Neural cell (in vitro differentiated cells): Measurements from ENCODE around the gene NDUFS2. TPM values are rescaled to one million over a fixed set of nuclear protein-coding genes. Genes with fewer than 3 reads are reported as not detected.
A peak's percentile ranks its signal among the peaks of the same experiment; 100 is the strongest.

Experiments
- H2AFZ ChIP-seq: fragments of 200-600, 300-800 bp; sonication (generic), shearing (Covaris generic); 2 replicates; pipeline ENCODE4 v1.6.0; 2014; ENCODE audit warnings: low read depth, mild to moderate bottlenecking, antibody characterized with exemption, low read length, moderate library complexity
- H3F3A ChIP-seq: fragments of 200-600 bp; shearing (Covaris generic); 2 replicates; pipeline ENCODE4 v1.6.1; 2016; ENCODE audit warnings: mild to moderate bottlenecking, moderate library complexity, mixed read lengths, antibody characterized with exemption, low read length; ENCODE audit not compliant: insufficient read depth, poor library complexity, severe bottlenecking
- H3K27ac ChIP-seq: fragments of 200-600, 300-800 bp; sonication (generic), shearing (Covaris generic); 2 replicates; pipeline ENCODE4 v1.5.1; 2014; ENCODE audit warnings: mild to moderate bottlenecking, low read length, moderate library complexity
- H3K27me3 ChIP-seq: fragments of 300-800, 200-600 bp; sonication (generic), shearing (Covaris generic); 2 replicates; pipeline ENCODE4 v1.6.0; 2014; ENCODE audit warnings: mild to moderate bottlenecking, low read depth, low read length, moderate library complexity; ENCODE audit not compliant: insufficient read depth
- H3K36me3 ChIP-seq: fragments of 300-800, 200-600 bp; sonication (generic), shearing (Covaris generic); 2 replicates; pipeline ENCODE4 v1.5.1; 2014; ENCODE audit warnings: mild to moderate bottlenecking, antibody characterized with exemption, low read length, moderate library complexity; ENCODE audit not compliant: insufficient read depth
- H3K4me2 ChIP-seq: fragments of 300-800, 200-600 bp; sonication (generic), shearing (Covaris generic); 2 replicates; pipeline ENCODE4 v1.6.0; 2014; ENCODE audit warnings: mild to moderate bottlenecking, low read length
- H3K4me3 ChIP-seq: fragments of 300-800, 200-600 bp; sonication (generic), shearing (Covaris generic); 2 replicates; pipeline ENCODE4 v1.5.1; 2014; ENCODE audit warnings: mild to moderate bottlenecking, low read length, moderate library complexity
- H3K79me2 ChIP-seq: fragments of 200-600 bp; shearing (Covaris generic); replicated peaks from 2 replicates; pipeline ENCODE4 v1.6.0; 2014; ENCODE audit warnings: mild to moderate bottlenecking, low read length, moderate library complexity; ENCODE audit not compliant: insufficient read depth
- H3K9ac ChIP-seq: fragments of 300-800, 200-600 bp; sonication (generic), shearing (Covaris generic); 2 replicates; pipeline ENCODE4 v1.6.1; 2016; ENCODE audit warnings: mild to moderate bottlenecking, low read length, mixed read lengths
- H3K9me2 ChIP-seq: fragments of 200-600 bp; shearing (Covaris generic); 2 replicates; pipeline ENCODE4 v1.6.1; 2016; ENCODE audit warnings: mild to moderate bottlenecking, low read length, mixed read lengths; ENCODE audit not compliant: insufficient read depth
- H3K9me3 ChIP-seq: fragments of 200-600, 300-800 bp; sonication (generic), shearing (Covaris generic); 2 replicates; pipeline ENCODE4 v1.6.1; 2016; ENCODE audit warnings: mild to moderate bottlenecking, mixed run types, low read length, moderate library complexity, mixed read lengths
- H4K20me1 ChIP-seq: fragments of 200-600 bp; shearing (Covaris generic); 2 replicates; pipeline ENCODE4 v1.6.1; 2016; ENCODE audit warnings: mild to moderate bottlenecking, mixed run types; ENCODE audit not compliant: insufficient read depth
- CTCF ChIP-seq: fragments of 450-650 bp; IDR thresholded peaks from 2 replicates; pipeline ENCODE4 v1.5.1; 2014; ENCODE audit warnings: antibody characterized with exemption, mild to moderate bottlenecking, moderate library complexity; ENCODE audit not compliant: poor library complexity, severe bottlenecking
- EP300 ChIP-seq: fragments of 450-650 bp; conservative IDR thresholded peaks from 2 replicates; pipeline ENCODE4 v1.6.1; 2014; ENCODE audit warnings: antibody characterized with exemption, mild to moderate bottlenecking, moderate library complexity; ENCODE audit not compliant: poor library complexity, severe bottlenecking
- EZH2 ChIP-seq: fragments of 200-600, 300-800 bp; shearing (Covaris generic), sonication (generic); IDR thresholded peaks from 2 replicates; pipeline ENCODE4 v1.6.1; 2014; ENCODE audit warnings: antibody characterized with exemption, low read length, borderline replicate concordance, mild to moderate bottlenecking; ENCODE audit not compliant: insufficient read depth, poor library complexity, severe bottlenecking
- MXI1 ChIP-seq: fragments of 450-650 bp; conservative IDR thresholded peaks from 2 replicates; pipeline ENCODE4 v1.6.1; 2014; ENCODE audit warnings: antibody characterized with exemption, mild to moderate bottlenecking; ENCODE audit not compliant: poor library complexity, severe bottlenecking
- POLR2AphosphoS5 ChIP-seq: IDR thresholded peaks from 2 replicates; pipeline ENCODE4 v1.6.1; 2012
- RAD21 ChIP-seq: fragments of 450-650 bp; conservative IDR thresholded peaks from 2 replicates; pipeline ENCODE4 v1.6.1; 2014; ENCODE audit warnings: antibody characterized with exemption, mild to moderate bottlenecking, moderate library complexity
- REST ChIP-seq: IDR thresholded peaks from 2 replicates; pipeline ENCODE4 v1.6.1; 2012; ENCODE audit warnings: borderline replicate concordance
- SMC3 ChIP-seq: fragments of 450-650 bp; conservative IDR thresholded peaks from 2 replicates; pipeline ENCODE4 v1.6.1; 2014; ENCODE audit warnings: antibody characterized with exemption, mild to moderate bottlenecking, moderate library complexity; ENCODE audit not compliant: poor library complexity
- TAF1 ChIP-seq: IDR thresholded peaks from 2 replicates; pipeline ENCODE4 v1.6.1; 2012; ENCODE audit warnings: low read depth
- polyA plus RNA-seq: library from polyadenylated mRNA; depleted of rRNA; stranded (reverse); fragments of >200 nt; gene quantifications from 2 replicates; pipeline ENCODE4 v1.2.3, GENCODE V29; 2014

NDUFS2 gene
- polyA plus RNA-seq, 1 donor from 2014 or later, result 166 TPM

GRCh38 chr1:161207173-161207572 lies 5.0 kb downstream of the NDUFS2 start:
- Histone ChIP-seq H3K9ac (no peak overlapping the region), H2AFZ (no peak overlapping the region), H3K79me2 (peaks cover 22% of the 10 kb centered on the region), H3K9me3 (no peaks in the 10 kb centered on the region), H3K4me2 (no peak overlapping the region), H3K4me3 (no peak overlapping the region), H3K27me3 (no peaks in the 10 kb centered on the region), H3F3A (no peaks in the 10 kb centered on the region), H3K36me3 (peaks cover 11% of the 10 kb centered on the region), H3K9me2 (no peaks in the 10 kb centered on the region), H3K27ac (no peak overlapping the region), H4K20me1 (no peaks in the 10 kb centered on the region)
- TF ChIP-seq SMC3 (no peak), EP300 (no peak), REST (no peak), MXI1 (no peak), CTCF (no peak), TAF1 (no peak), POLR2AphosphoS5 (no peak), EZH2 (no peak), RAD21 (no peak)

- Histone ChIP-seq H3K36me3 (peaks cover 13% of the 10 kb centered on the region), H3K9me2 (no peaks in the 10 kb centered on the region), H3K27ac (no peak overlapping the region), H3K9ac (no peak overlapping the region), H3K27me3 (no peaks in the 10 kb centered on the region), H3K4me2 (no peak overlapping the region), H4K20me1 (no peaks in the 10 kb centered on the region), H3K9me3 (no peaks in the 10 kb centered on the region), H3K79me2 (no peaks in the 10 kb centered on the region), H2AFZ (no peak overlapping the region), H3K4me3 (no peak overlapping the region), H3F3A (no peaks in the 10 kb centered on the region)
- no peak for TF ChIP-seq EZH2
- peak; percentile 83 for TF ChIP-seq RAD21
- TF ChIP-seq EP300, result no peak
- no peak for TF ChIP-seq MXI1
- TF ChIP-seq CTCF, result peak; percentile 87
- peak; percentile 86 for TF ChIP-seq SMC3
Measured at GRCh38 chr1:161209790-161210409, 7.7 kb downstream of the NDUFS2 start.
